G401.6 (cell line): ENCODE measurements around the gene KCNT1.

ENCODE experiments used
- FAIRE-seq: peaks from 2 replicates; lab custom pipeline; 2012; peaks lifted over from hg19 to GRCh38; lab: Jason Lieb, UNC

The KCNT1 gene

GRCh38 chr9:135785013-135785575 lies 83.1 kb downstream of the KCNT1 start:
- FAIRE-seq: no peak

DNA sequence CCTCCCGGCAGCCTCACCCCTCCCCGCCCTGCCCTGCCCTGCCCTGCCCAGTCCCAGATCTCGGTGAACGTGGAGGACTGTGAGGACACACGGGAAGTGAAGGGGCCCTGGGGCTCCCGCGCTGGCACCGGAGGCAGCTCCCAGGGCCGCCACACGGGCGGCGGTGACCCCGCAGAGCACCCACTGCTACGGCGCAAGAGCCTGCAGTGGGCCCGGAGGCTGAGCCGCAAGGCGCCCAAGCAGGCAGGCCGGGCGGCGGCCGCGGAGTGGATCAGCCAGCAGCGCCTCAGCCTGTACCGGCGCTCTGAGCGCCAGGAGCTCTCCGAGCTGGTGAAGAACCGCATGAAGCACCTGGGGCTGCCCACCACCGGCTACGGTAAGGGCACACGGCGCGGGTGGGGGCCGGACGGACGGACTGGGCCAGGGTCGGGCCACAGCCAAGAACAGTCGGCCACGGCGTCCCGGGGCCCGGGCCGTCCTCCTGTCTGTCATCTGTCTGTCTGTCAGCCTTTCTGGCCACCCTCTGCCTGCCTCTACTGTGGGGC lies 84.2 kb downstream of the KCNT1 start:
- no peak for FAIRE-seq

DNA sequence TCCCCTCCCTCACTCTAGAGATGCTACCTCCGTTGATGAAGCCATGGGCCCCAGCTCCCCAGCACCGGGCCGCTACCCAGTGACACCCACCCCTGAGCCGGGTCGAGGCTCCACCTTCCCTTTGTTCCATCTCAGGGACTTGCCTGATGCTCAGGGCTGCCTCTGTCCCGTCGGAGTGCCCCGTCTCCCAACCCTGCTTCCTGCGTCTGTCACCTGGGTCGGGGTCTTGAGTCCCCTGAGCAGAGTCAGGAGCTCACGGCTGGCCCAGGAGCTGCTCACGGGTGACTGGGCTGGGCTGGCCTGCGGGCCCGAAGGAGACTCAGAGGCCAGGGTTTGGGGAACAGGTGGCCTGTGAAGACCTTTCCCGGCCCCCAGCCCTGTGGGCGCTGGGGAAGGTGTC lies 85.3 kb downstream of the KCNT1 start:
- no peak for FAIRE-seq

DNA sequence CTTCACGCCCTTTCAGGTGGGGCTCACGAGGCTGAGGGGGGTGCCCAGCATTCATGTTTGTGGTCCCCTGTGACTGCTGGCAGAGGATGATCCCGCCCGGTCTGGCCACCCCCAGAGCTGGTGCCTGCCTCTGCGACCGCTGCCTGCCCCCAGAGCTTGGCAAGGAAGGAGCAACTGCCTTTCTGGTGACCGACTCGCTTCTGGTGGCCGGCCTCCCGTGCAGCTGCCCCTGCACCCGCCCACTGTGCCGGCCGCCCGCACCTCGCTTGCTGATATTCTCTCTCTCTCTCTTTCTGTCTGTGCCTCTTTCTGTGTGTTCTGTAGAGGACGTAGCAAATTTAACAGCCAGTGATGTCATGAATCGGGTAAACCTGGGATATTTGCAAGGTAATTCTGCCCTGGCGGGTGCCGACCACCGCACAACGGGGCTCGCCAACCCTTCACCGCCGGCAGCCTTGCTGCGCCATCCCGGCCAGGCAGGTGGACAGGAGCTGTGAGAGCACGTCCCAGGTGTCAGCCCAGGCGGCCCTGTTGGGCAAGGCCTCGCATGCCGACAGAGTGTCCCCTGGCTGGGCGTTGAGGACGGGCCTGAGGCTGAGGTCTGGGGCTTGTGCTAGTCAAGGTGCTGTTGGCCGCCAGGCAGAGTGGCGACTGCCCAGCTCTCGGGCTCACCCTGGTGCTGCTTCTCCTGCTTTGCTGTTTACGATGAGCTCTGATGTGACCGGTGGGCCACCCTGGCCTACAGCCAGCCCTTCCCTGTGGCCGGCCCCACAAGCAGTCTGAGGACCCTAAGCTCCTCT lies 86.0 kb downstream of the KCNT1 start:
- FAIRE-seq: no peak

DNA sequence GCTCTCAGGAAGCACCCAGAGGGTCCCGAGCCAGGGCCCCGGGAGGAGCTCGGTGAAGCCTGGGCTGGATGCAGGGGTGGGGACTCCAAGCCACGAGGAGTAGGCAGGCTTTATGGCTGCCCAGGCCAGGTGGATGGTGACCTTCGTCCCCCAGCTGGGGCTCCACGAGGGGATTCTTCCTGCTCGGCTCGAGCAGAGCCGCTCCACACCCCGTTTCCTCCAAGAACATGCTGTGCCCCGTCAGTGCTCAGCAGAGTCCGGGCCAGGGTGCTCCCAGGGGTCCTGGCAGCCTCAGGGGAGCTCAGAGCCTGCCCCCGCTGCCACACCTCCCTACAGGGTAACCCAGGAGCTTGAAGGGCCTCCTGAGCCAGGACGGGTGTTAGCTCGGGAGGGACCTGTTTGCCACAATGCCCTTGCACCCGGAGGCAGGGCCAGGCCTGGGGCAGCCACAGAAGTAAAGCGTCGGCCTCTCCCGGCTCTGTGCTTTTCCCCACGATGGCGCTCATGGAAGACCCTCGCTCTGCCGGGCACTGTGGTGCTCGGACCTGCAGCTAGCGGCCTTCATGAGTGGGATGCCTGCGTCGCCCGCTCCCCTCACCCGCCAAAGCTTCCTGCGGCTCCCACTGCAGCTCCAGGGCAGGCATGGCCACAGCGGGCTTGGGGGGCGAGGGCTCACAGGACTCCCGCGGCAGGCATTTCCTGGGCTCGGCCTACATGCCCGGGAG lies 86.8 kb downstream of the KCNT1 start:
- FAIRE-seq: no peak

- no peak for FAIRE-seq
Measured at GRCh38 chr9:135789838-135790291, 87.9 kb downstream of the KCNT1 start.

- no peak for FAIRE-seq
Measured at GRCh38 chr9:135790356-135790755, 88.4 kb downstream of the KCNT1 start.

GRCh38 chr9:135790850-135791249 lies 88.9 kb downstream of the KCNT1 start:
- FAIRE-seq: no peak

- FAIRE-seq: no peak
Measured at GRCh38 chr9:135791431-135792267, 89.7 kb downstream of the KCNT1 start.

DNA sequence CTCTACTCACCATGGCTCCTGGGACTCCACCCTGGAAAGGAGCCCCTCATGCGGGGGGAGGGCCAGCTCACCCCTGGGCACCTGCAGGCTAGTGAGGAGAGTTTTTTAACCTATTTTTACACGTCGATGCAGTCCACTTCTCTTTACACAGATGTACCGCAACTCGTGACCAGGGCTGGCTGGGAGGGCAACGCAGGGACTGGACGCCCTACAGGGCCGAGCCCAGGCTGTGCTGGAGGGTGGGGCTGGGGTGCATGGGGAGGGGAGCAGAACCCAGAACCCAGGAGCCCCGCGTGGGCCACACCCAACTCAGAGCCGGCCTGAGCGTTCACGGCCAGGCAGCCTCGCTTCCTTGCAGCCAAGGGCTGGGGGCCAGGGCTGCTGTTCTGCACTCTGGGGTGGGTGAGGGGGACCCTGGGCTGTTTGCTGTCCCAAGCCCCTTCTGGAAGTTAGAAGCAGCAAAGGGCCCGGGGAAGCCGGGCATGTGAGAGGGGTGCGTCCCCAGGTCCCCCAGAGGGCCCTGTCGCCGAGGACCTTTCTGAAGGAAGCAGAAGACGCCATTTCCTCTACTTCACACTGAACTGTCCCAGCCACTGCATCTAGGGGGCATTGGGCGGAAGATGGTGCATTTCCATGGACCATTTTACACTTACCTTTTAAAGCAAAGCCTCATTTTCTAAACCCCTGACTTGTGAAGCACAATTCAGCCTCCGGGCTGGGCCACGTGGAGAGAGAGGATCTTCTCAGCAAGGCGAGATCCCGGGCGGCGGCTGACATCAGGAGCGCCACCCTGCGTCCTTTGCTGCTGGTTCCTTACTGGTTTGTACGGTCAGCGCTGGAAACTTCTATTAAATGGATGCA lies 90.5 kb downstream of the KCNT1 start:
- FAIRE-seq: no peak

DNA sequence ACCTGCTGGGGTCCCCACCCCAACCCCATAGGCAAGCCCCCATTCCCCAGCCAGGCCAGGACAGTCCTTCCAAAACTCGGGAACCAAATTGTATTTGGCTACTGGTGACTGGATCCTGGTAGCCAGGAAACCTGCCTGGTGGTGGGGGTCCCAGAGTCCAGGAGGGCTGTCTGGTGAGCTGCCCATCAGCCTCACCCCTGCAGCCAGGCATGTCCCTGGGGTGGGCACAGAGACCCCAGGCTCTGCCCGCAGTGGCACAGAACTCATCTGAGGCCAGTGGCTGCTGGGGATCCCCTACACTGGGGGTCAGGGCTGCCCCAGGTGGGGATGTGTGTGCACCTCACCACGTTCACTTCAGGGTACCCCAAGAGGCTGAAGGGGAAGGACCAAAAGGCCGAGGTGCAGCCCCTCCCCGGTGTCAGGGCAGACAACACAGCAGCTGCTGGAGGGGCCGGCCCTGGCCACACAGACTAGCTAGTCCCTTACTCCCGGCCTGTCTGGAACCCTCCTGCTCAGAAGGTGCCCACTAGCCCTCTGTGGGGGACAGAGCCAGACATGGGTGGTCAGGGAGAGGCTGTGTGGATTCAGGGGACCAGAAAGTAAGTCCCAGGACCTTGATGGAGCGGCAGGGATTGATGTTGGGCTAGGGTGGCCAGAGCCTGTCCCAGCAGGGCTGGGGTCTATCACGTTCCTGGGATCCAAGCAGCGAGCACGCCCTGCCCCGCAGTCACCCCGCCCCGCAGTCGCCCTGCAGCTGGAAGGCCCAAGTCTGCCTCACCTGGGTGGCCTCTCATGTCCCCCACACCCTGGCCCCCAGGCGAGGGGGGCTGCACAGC lies 91.5 kb downstream of the KCNT1 start:
- no peak for FAIRE-seq

DNA sequence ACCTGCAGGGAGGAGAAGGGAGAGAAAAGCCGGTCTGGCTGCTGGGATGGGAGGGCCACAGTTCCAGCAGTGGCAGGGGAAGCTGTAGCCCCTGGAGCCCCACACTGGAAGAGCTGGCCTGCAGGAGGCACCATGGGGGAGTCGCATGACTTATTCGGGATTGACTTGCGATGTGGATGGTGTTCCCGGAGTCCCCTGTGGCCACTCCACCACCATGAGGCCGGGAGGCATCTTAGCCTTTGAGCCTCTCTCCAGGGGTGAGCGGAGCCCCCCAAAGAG lies 92.0 kb downstream of the KCNT1 start:
- FAIRE-seq: no peak

- no peak for FAIRE-seq
Measured at GRCh38 chr9:135794361-135794885, 92.4 kb downstream of the KCNT1 start.

DNA sequence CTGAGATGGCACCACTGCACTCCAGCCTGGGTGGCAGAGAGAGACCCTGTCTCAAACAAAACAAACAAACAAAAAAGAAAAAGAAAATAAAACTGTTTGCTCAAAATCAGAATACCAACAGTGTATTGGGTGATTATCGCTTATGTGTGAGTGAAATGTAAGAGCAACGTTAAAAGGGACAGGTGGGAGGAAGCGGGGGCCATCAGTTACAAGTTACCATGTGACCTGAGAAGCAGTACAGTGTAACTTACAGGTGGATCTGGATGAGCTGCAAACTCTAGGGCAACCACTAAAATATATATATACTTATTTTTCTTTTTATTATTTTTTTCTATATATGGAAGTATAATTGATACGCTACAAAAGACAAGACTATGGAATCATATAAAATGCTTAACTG lies 93.4 kb downstream of the KCNT1 start:
- FAIRE-seq: no peak

- no peak for FAIRE-seq
Measured at GRCh38 chr9:135796784-135797485, 95.0 kb downstream of the KCNT1 start.

DNA sequence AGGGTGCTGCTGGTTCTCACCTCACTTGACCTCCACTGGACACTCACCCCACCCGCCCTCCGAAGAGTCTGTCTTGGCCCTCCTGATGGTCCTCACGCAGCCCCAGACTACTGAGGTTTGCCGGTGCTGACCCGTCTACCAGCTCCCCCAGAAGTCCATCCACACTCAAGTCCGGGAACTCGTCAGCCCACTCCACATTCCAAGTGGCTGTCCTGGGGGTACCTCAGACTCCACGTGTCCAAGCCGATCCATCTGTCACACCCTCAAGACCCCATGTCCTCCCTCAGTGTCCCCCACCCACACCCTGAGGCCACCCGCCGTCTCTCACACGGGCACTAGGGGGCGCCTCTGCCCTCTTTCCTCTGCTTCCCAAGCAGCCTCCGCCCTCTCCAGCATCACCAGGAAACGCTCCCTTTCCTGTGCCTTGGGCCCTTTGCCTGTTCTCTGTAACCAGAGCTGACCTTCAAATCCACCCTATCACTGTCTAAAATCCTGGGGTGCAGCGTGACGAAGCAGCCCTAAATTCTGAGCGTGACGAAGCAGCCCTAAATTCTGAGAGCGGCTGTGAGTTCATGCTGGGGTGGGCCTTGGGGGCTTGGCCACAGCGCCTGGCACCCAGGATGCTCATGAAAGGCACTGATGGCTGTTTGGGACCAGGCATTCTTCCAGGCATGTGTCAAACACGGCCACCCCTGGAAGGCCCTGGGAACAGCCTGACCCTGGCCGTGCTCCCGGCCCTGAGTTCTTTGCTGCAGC lies 95.7 kb downstream of the KCNT1 start:
- no peak for FAIRE-seq

- no peak for FAIRE-seq
Measured at GRCh38 chr9:135798263-135798585, 96.2 kb downstream of the KCNT1 start.

DNA sequence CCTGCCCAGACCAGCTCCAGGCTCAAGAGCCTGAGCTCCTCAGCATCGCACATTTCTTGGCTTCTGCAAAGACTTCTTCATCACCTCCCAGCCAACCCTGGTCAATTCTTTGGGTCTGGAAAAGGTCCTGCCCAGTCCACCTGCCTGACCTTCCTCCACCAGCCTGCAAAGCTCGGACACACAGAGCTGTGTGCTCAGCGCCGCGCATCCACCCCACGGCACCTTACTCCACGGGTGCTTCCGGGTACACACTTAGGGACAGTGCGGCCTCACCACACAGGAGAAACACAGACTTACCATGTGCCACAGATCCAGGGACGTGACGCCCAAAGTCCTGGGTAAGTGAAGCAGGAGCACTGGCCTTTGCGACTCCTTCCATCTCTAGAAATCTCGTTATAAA lies 97.3 kb downstream of the KCNT1 start:
- no peak for FAIRE-seq

GRCh38 chr9:135801070-135801469 lies 99.1 kb downstream of the KCNT1 start:
- FAIRE-seq: no peak
